ENCODE data around the gene PTPRT.
"Not testable (repeated sequence)": the region's sequence is repeated elsewhere in the genome, so short reads cannot be mapped to it uniquely, and the experiment has no call there.

The PTPRT gene

DNA sequence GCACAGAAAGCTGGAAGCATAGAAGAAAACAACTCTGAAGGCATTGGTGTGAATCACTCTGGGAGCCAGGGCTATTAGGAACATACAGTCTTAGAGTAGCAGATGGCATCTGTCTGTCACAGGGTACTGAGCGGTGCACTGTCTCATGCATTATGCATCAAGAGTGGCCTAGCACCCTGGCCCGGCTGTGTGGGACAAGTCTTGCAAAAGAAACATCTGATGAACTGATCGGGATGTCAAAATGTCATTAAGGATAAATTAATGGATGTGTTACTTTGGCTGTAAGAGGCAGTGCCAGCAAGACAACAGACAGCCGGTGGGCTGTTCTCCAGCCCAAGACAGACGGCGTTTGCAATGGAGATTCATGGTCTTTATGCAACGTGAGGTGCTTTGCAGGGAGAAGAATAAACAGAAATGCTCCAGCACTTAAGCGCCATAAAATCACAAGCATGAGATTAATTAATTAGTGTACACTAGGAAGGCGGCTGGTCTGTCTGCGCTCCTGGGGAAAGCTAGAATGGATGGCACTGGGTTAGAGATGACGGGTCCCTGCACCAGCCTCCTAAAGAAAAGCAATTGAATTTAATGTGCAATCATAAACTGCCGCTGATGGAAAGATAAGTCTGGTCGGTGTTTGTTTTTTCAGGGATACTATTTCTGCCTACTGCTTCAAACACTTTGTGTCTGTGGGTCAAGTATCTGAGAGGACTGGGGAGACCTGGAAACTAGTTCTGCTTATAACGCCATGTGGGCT lies 970.9 kb downstream of the PTPRT start:
- no peak overlapping the region for H3K27ac ChIP-seq
- TF ChIP-seq, protein P1, sequence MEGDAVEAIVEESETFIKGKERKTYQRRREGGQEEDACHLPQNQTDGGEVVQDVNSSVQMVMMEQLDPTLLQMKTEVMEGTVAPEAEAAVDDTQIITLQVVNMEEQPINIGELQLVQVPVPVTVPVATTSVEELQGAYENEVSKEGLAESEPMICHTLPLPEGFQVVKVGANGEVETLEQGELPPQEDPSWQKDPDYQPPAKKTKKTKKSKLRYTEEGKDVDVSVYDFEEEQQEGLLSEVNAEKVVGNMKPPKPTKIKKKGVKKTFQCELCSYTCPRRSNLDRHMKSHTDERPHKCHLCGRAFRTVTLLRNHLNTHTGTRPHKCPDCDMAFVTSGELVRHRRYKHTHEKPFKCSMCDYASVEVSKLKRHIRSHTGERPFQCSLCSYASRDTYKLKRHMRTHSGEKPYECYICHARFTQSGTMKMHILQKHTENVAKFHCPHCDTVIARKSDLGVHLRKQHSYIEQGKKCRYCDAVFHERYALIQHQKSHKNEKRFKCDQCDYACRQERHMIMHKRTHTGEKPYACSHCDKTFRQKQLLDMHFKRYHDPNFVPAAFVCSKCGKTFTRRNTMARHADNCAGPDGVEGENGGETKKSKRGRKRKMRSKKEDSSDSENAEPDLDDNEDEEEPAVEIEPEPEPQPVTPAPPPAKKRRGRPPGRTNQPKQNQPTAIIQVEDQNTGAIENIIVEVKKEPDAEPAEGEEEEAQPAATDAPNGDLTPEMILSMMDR (IDR thresholded peaks at IDR 0.05) = no peak

DNA sequence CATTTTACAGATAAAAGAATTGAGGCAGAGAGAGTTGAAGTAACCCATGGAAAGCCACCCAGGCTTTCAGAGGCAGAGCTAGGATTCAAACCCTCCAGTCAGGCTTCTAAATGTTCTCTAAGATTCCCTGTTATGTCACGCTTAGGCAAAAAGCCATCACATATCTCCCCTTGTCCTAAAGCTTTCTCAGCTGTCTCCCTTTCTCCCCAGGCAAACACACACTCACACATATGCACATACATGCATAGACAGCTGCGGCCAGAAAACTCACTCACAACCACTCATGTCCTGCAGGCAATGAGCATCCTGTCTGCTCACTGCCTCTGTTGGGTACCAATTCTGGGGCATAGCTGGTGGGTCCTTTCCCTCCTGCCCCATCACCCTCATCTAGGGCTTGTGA lies 975.6 kb downstream of the PTPRT start:
- TF ChIP-seq ZFX (IDR thresholded peaks at IDR 0.05; ENCODE audit: borderline replicate concordance) = no peak
- TF ChIP-seq, protein P1 (IDR thresholded peaks at IDR 0.05) = no peak
- H3K27ac ChIP-seq = no peak overlapping the region

- no peak for TF ChIP-seq ZFX (IDR thresholded peaks at IDR 0.05; ENCODE audit: borderline replicate concordance)
- TF ChIP-seq, protein P1 (IDR thresholded peaks at IDR 0.05) = no peak
- H3K27ac ChIP-seq = no peak overlapping the region
Measured at GRCh38 chr20:42212391-42212790, 977.3 kb downstream of the PTPRT start.

GRCh38 chr20:42206557-42206956 lies 983.1 kb downstream of the PTPRT start:
- not testable (repeated sequence) for H3K27ac ChIP-seq

DNA sequence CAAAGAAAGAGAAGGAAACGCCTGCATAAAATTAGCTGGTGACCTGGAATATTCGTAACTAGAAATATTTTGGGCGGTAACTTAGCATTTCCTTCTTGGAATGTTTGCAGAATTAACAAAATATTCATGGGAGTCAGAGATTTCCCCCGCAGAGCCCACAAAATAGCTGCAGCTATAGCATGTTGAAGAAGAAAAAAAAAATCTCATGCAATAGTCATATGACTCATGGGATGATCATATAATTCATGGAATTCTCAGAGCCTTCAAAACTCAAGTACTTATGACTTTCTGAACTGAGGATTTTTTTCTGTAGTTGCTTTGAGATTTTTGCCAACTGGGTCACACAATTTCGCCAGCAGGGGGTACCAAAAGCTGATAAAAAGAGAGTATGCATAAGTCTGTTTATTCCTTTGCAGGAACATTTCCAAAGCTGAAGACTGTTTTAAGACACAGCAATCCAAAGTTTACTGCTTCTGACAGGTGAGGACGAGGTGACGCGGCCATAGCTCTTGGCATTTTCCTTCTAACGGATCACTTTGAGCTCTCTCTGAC lies 985.5 kb downstream of the PTPRT start:
- TF ChIP-seq, protein P1 (IDR thresholded peaks at IDR 0.05) = no peak
- TF ChIP-seq ZFX (IDR thresholded peaks at IDR 0.05; ENCODE audit: borderline replicate concordance) = no peak
- H3K27ac ChIP-seq = no peak overlapping the region

GRCh38 chr20:42197599-42197998 lies 992.1 kb downstream of the PTPRT start:
- no peak overlapping the region for H3K27ac ChIP-seq
- TF ChIP-seq, protein P1 (IDR thresholded peaks at IDR 0.05) = no peak
- TF ChIP-seq ZFX (IDR thresholded peaks at IDR 0.05; ENCODE audit: borderline replicate concordance) = no peak

- TF ChIP-seq, protein P1 (IDR thresholded peaks at IDR 0.05) = no peak
- TF ChIP-seq ZFX (IDR thresholded peaks at IDR 0.05; ENCODE audit: borderline replicate concordance) = no peak
- H3K27ac ChIP-seq = no peak overlapping the region
Measured at GRCh38 chr20:42193119-42193518, 996.6 kb downstream of the PTPRT start.

All from 22Rv1 (cell line).